Activated CD4-positive, alpha-beta memory T cell treated with anti-CD3 and anti-CD28 coated beads for 36 hours (primary cell): ENCODE measurements around the gene UPK3B. TPM values are rescaled to one million over a fixed set of nuclear protein-coding genes. Genes with fewer than 3 reads are reported as not detected.
"Not testable (repeated sequence)": the region's sequence is repeated elsewhere in the genome, so short reads cannot be mapped to it uniquely, and the experiment has no call there.

Experiments
- CTCF ChIA-PET: fragments of 350-600 bp; sonication (Branson Sonifier 250); formaldehyde crosslinking; loops from one replicate; lab custom pipeline; 2021; ENCODE audit warnings: antibody characterized with exemption, inconsistent platforms; lab: Charles Lee
- POLR2A ChIA-PET: fragments of 350-600 bp; sonication (Branson Sonifier 250); formaldehyde crosslinking; loops from one replicate; lab custom pipeline; 2021; ENCODE audit warnings: antibody characterized with exemption; lab: Charles Lee
- DNase-seq: peaks from one replicate; pipeline ENCODE4 v3.0.0-alpha.2; 2020
- H3K27ac Mint-ChIP-seq: one replicate; pipeline ENCODE4 v1.8.0; 2021; ENCODE audit warnings: mixed read lengths
- H3K27me3 Mint-ChIP-seq: one replicate; pipeline ENCODE4 v1.8.0; 2021; ENCODE audit warnings: mixed read lengths
- H3K36me3 Mint-ChIP-seq: one replicate; pipeline ENCODE4 v1.8.0; 2021; ENCODE audit warnings: mixed read lengths
- H3K4me1 Mint-ChIP-seq: one replicate; pipeline ENCODE4 v1.8.0; 2021; ENCODE audit warnings: low read depth, mixed read lengths
- H3K4me3 Mint-ChIP-seq: one replicate; pipeline ENCODE4 v1.8.0; 2021; ENCODE audit warnings: mild to moderate bottlenecking, mixed read lengths
- H3K9me3 Mint-ChIP-seq: one replicate; pipeline ENCODE4 v1.8.0; 2021; ENCODE audit warnings: mixed read lengths
- intact Hi-C: fragments of 100-400 bp; cut with micrococcal nuclease; formaldehyde crosslinking; loops from one replicate; pipeline ENCODE4 v1.15.1; 2023
- total RNA-seq, 2 experiments: library from RNA; stranded (reverse); gene quantifications; one replicate each; pipeline ENCODE4 v1.2.3, GENCODE V29; 2021

The UPK3B gene
- 1 to 10 TPM in 1 of 2 experiments, under 1 TPM in 1; 0.65 to 1.6 TPM for total RNA-seq

GRCh38 chr7:76509931-76510877, at the start of gene UPK3B:
Gene UPK3B (plus strand): TSS chr7:76510552. CDS start chr7:76510653, 101 bp downstream.
- no peaks in the 10 kb centered on the region for H3K27me3 Mint-ChIP-seq
- H3K4me3 Mint-ChIP-seq = no peak within 1 kb of the TSS
- H3K4me1 Mint-ChIP-seq = no peaks in the 10 kb centered on the region
- H3K9me3 Mint-ChIP-seq = no peaks in the 10 kb centered on the region
- no peak within 1 kb of the TSS for H3K27ac Mint-ChIP-seq
- DNase-seq = no peak
- CTCF ChIA-PET = no interaction called here
- no peaks in the 10 kb centered on the region for H3K36me3 Mint-ChIP-seq
- POLR2A ChIA-PET = no interaction called here
- intact Hi-C loops = no loop called here

GRCh38 chr7:76460767-76461166, 49.6 kb upstream of the UPK3B start:
- H3K4me3 Mint-ChIP-seq, H3K36me3 Mint-ChIP-seq, CTCF ChIA-PET, DNase-seq, H3K27me3 Mint-ChIP-seq, H3K4me1 Mint-ChIP-seq, H3K27ac Mint-ChIP-seq, H3K9me3 Mint-ChIP-seq, intact Hi-C loops, POLR2A ChIA-PET: not testable (repeated sequence)

GRCh38 chr7:76461464-76462101, 48.8 kb upstream of the UPK3B start, which contains the start of gene DTX2:
Gene DTX2 (plus strand): TSS chr7:76461709. CDS start chr7:76480510, 18,801 bp downstream.
- H3K27ac Mint-ChIP-seq, POLR2A ChIA-PET, intact Hi-C loops, H3K36me3 Mint-ChIP-seq, H3K9me3 Mint-ChIP-seq, CTCF ChIA-PET, H3K4me3 Mint-ChIP-seq, H3K27me3 Mint-ChIP-seq, H3K4me1 Mint-ChIP-seq: not testable (repeated sequence)
- DNase-seq = peak; percentile 53

GRCh38 chr7:76462271-76462882, 48.0 kb upstream of the UPK3B start:
- H3K4me1 Mint-ChIP-seq, H3K9me3 Mint-ChIP-seq, H3K27ac Mint-ChIP-seq, CTCF ChIA-PET, DNase-seq, POLR2A ChIA-PET, H3K27me3 Mint-ChIP-seq, H3K36me3 Mint-ChIP-seq, H3K4me3 Mint-ChIP-seq, intact Hi-C loops: not testable (repeated sequence)

- H3K27ac Mint-ChIP-seq, H3K36me3 Mint-ChIP-seq, H3K27me3 Mint-ChIP-seq, H3K9me3 Mint-ChIP-seq, intact Hi-C loops, H3K4me3 Mint-ChIP-seq, H3K4me1 Mint-ChIP-seq, CTCF ChIA-PET, DNase-seq, POLR2A ChIA-PET: not testable (repeated sequence)
Measured at GRCh38 chr7:76464959-76465358, 45.4 kb upstream of the UPK3B start.

GRCh38 chr7:76465950-76466349, 44.4 kb upstream of the UPK3B start:
- POLR2A ChIA-PET, intact Hi-C loops, H3K4me1 Mint-ChIP-seq, H3K36me3 Mint-ChIP-seq, H3K27ac Mint-ChIP-seq, DNase-seq, H3K9me3 Mint-ChIP-seq, CTCF ChIA-PET, H3K27me3 Mint-ChIP-seq, H3K4me3 Mint-ChIP-seq: not testable (repeated sequence)

GRCh38 chr7:76467743-76468404, 42.5 kb upstream of the UPK3B start:
- H3K4me1 Mint-ChIP-seq, intact Hi-C loops, H3K4me3 Mint-ChIP-seq, H3K36me3 Mint-ChIP-seq, CTCF ChIA-PET, POLR2A ChIA-PET, H3K27ac Mint-ChIP-seq, H3K9me3 Mint-ChIP-seq, H3K27me3 Mint-ChIP-seq, DNase-seq: not testable (repeated sequence)

- H3K4me1 Mint-ChIP-seq, intact Hi-C loops, H3K36me3 Mint-ChIP-seq, H3K9me3 Mint-ChIP-seq, H3K27ac Mint-ChIP-seq, DNase-seq, H3K4me3 Mint-ChIP-seq, CTCF ChIA-PET, POLR2A ChIA-PET, H3K27me3 Mint-ChIP-seq: not testable (repeated sequence)
Measured at GRCh38 chr7:76471556-76472221, 38.7 kb upstream of the UPK3B start.

GRCh38 chr7:76473097-76473496, 37.3 kb upstream of the UPK3B start:
- intact Hi-C loops, H3K4me3 Mint-ChIP-seq, POLR2A ChIA-PET, H3K9me3 Mint-ChIP-seq, DNase-seq, H3K4me1 Mint-ChIP-seq, H3K27ac Mint-ChIP-seq, CTCF ChIA-PET, H3K27me3 Mint-ChIP-seq, H3K36me3 Mint-ChIP-seq: not testable (repeated sequence)

GRCh38 chr7:76476280-76476679, 34.1 kb upstream of the UPK3B start:
- H3K27me3 Mint-ChIP-seq, intact Hi-C loops, CTCF ChIA-PET, H3K9me3 Mint-ChIP-seq, H3K4me1 Mint-ChIP-seq, DNase-seq, H3K27ac Mint-ChIP-seq, H3K4me3 Mint-ChIP-seq, POLR2A ChIA-PET, H3K36me3 Mint-ChIP-seq: not testable (repeated sequence)

- intact Hi-C loops, H3K4me3 Mint-ChIP-seq, POLR2A ChIA-PET: not testable (repeated sequence)
Measured at GRCh38 chr7:76476742-76477474, 33.4 kb upstream of the UPK3B start.

More at GRCh38 chr7:76476742-76477474, 33.4 kb upstream of the UPK3B start:
- DNase-seq, CTCF ChIA-PET, H3K27ac Mint-ChIP-seq, H3K36me3 Mint-ChIP-seq, H3K4me1 Mint-ChIP-seq, H3K9me3 Mint-ChIP-seq, H3K27me3 Mint-ChIP-seq: not testable (repeated sequence)
